Effector memory CD8-positive, alpha-beta T cell (primary cell): Measurements from ENCODE around the gene EXTL2.
"Not testable (repeated sequence)": the region's sequence is repeated elsewhere in the genome, so short reads cannot be mapped to it uniquely, and the experiment has no call there.

Experiments
- ATAC-seq: fragments of 150-1000 bp; cut with Tn5 transposase; replicated peaks from 2 replicates; pipeline ENCODE4 v1.10.0; 2021; ENCODE audit warnings: mild to moderate bottlenecking, moderate library complexity
- DNase-seq, 3 experiments: peaks; one replicate each; pipeline ENCODE4 v3.0.0; 2021
- H3K27ac Mint-ChIP-seq, 2 donors: one replicate each; pipeline ENCODE4 v1.8.0; 2022; ENCODE audit warnings: mild to moderate bottlenecking in 2 of 2, mixed read lengths in 2 of 2, moderate library complexity in 2 of 2
- H3K27me3 Mint-ChIP-seq, 2 donors: one replicate each; pipeline ENCODE4 v1.8.0; 2022; ENCODE audit warnings: mixed read lengths in 2 of 2
- H3K36me3 Mint-ChIP-seq: one replicate; pipeline ENCODE4 v1.8.0; 2022; ENCODE audit warnings: mild to moderate bottlenecking, moderate library complexity, mixed read lengths; ENCODE audit not compliant: insufficient read depth
- H3K4me1 Mint-ChIP-seq, 2 donors: one replicate each; pipeline ENCODE4 v1.8.0; 2022; ENCODE audit warnings: low read depth in 2 of 2, mixed read lengths in 2 of 2
- H3K4me3 Mint-ChIP-seq, 2 donors: one replicate each; pipeline ENCODE4 v1.8.0; 2022; ENCODE audit warnings: mild to moderate bottlenecking in 2 of 2, mixed read lengths in 2 of 2, moderate library complexity in 2 of 2
- H3K9me3 Mint-ChIP-seq, 2 donors: one replicate each; pipeline ENCODE4 v1.8.0; 2022; ENCODE audit warnings: mixed read lengths in 2 of 2

The EXTL2 gene

DNA sequence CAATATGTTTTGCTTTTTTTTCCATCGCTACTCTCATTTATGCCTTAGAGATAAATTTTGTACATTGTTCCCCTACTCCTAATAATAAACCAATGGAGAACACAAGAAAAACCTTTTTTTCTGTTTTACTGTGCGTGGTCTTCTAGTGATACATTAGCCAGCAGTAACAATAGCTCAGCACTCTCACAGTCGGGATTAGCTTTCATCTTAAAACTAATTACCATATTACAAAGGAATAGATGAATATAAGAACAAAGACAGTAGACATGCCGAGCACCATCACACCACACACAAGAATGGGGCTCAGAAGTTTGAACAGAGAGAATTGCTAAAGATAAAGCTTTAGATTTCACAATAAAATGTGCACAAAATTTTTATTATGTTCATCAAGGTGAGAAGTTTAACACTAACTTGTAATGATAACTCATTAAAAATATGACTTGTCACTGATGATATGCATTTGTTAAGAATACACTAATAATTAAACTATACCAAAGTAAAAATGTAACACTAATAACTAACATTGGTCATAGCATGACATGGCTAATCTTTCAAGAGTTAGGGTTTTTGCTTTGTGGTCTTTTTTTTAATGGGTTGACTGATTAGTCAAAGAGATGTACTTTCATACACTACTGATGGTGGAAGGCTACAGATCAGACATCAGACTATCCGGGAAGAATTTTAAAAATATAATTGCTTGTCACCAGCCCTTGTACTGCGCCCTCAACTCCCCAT lies 61.8 kb downstream of the EXTL2 start:
- Mint-ChIP-seq H3K4me1 (peaks cover 2 to 3% of the 10 kb centered on the region in 2 donors), H3K4me3 (no peak overlapping the region), H3K27me3 (peaks cover 7 to 11% of the 10 kb centered on the region in 2 donors), H3K27ac (no peak overlapping the region), H3K9me3 (no peaks in the 10 kb centered on the region), H3K36me3 (no peaks in the 10 kb centered on the region)
- DNase-seq (no peak), ATAC-seq (no peak)

DNA sequence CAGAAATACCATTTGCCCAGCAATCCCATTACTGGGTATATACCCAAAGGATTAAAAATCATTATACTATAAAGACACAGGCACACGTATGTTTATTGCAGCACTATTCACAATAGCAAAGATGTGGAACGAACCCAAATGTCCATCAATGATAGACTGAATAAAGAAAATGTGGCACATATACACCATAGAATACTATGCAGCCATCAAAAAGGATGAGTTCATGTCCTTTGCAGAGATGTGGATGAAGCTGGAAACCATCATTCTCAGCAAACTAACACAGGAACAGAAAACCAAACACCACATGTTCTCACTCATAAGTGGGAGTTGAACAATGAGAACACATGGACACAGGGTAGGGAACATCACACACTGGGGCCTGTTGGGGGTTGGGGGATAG lies 69.0 kb downstream of the EXTL2 start:
- H3K4me3 Mint-ChIP-seq = not testable (repeated sequence)
- H3K9me3 Mint-ChIP-seq = peaks cover 5 to 15% of the 10 kb centered on the region in 2 donors

More for the DNA sequence above, 69.0 kb downstream of the EXTL2 start:
- DNase-seq, H3K36me3 Mint-ChIP-seq, H3K27ac Mint-ChIP-seq, H3K4me1 Mint-ChIP-seq, ATAC-seq: not testable (repeated sequence)
- peaks cover 24 to 28% of the 10 kb centered on the region in 2 donors for H3K27me3 Mint-ChIP-seq
